ENCODE measurements around the gene TBC1D19. TPM values are rescaled to one million over a fixed set of nuclear protein-coding genes. Genes with fewer than 3 reads are reported as not detected.

TBC1D19 gene
- total and polyA plus RNA-seq, 2 of the 4 experiments (the other 2 are of a cell fraction) = 9.9 to 17.6 TPM

- dilution Hi-C loops (cut with HindIII; ENCODE audit: low sequenced_read_pairs, unreplicated experiment) (no loop called here), in situ Hi-C loops (cut with MboI; ENCODE audit: low sequenced_read_pairs) (loop anchor here (10.0 kb wide), 4 partner anchors 265 to 735 kb away; partner anchors contain the start of gene RBPJ), intact Hi-C loops (cut with micrococcal nuclease) (loop anchor here (1.0 to 10.0 kb wide), 6 partner anchors 261 to 733 kb away; no protein-coding TSS in a partner anchor)
- no peak overlapping the region for H3K4me3 ChIP-seq (ENCODE audit: insufficient read depth, low read depth, low read length)
- no peaks in the 10 kb centered on the region for H3K27me3 ChIP-seq (ENCODE audit: control insufficient read depth, insufficient read depth, low read length)
- no peak overlapping the region for H4K5ac ChIP-seq (ENCODE audit: low read depth, low read length)
- H3K56ac ChIP-seq (ENCODE audit: extremely low read depth, insufficient read depth, low read length) = no peak overlapping the region
- POLR2A ChIA-PET (ENCODE audit: unreplicated experiment) = no interaction called here
- no peaks in the 10 kb centered on the region for H3K79me1 ChIP-seq (ENCODE audit: low read depth in 1 of 2, low read length in 2 of 2)
- no peak overlapping the region for H2AK5ac ChIP-seq (ENCODE audit: low read depth, low read length)
- H3K36me3 ChIP-seq (ENCODE audit: control insufficient read depth, insufficient read depth, low read length) = no peaks in the 10 kb centered on the region
- H3K23ac ChIP-seq (ENCODE audit: low read depth, low read length) = no peak overlapping the region
- H3K4me1 ChIP-seq (ENCODE audit: control insufficient read depth, insufficient read depth, low read length) = peaks cover 3% of the 10 kb centered on the region; the same call in 1 of the 2 replicates
- H2AK9ac ChIP-seq (replicated peaks; ENCODE audit: low read depth, low read length, poor library complexity) = no peak overlapping the region
- H3K9ac ChIP-seq (ENCODE audit: low read depth, low read length) = no peak overlapping the region
- peak overlapping the region; percentile 11 for H2BK5ac ChIP-seq (ENCODE audit: low read depth, low read length, poor library complexity, severe bottlenecking)
- no peak overlapping the region; a peak in 1 of 4 replicates for H4K8ac ChIP-seq (ENCODE audit: low read depth in 2 of 2, low read length in 2 of 2)
- H2BK15ac ChIP-seq (ENCODE audit: low read depth, low read length) = no peak overlapping the region
- TF ChIP-seq, protein P1, sequence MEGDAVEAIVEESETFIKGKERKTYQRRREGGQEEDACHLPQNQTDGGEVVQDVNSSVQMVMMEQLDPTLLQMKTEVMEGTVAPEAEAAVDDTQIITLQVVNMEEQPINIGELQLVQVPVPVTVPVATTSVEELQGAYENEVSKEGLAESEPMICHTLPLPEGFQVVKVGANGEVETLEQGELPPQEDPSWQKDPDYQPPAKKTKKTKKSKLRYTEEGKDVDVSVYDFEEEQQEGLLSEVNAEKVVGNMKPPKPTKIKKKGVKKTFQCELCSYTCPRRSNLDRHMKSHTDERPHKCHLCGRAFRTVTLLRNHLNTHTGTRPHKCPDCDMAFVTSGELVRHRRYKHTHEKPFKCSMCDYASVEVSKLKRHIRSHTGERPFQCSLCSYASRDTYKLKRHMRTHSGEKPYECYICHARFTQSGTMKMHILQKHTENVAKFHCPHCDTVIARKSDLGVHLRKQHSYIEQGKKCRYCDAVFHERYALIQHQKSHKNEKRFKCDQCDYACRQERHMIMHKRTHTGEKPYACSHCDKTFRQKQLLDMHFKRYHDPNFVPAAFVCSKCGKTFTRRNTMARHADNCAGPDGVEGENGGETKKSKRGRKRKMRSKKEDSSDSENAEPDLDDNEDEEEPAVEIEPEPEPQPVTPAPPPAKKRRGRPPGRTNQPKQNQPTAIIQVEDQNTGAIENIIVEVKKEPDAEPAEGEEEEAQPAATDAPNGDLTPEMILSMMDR (conservative IDR thresholded peaks at IDR 0.05; ENCODE audit: low read depth, low read length) = peak; percentile 93
- TF ChIP-seq RFX5 (IDR thresholded peaks at IDR 0.05; ENCODE audit: low read depth, low read length) (no peak), MAZ (IDR thresholded peaks at IDR 0.05; ENCODE audit: borderline replicate concordance, low read depth, low read length) (no peak), SMC3 (IDR thresholded peaks at IDR 0.05; ENCODE audit: low read depth, low read length) (peak; percentile 89), RAD21 (IDR thresholded peaks at IDR 0.05; ENCODE audit: low read length) (peak; percentile 92), POLR2A (IDR thresholded peaks at IDR 0.05; ENCODE audit: low read depth, low read length) (0 out of 2 replicates have a peak, but pooled peaks have one; percentile 30)
- H2BK20ac ChIP-seq (ENCODE audit: low read depth, low read length) = no peak overlapping the region
- no CpG with 5 or more reads among the region's 1 CpG for WGBS, 2 experiments (ENCODE audit: extremely low coverage in 2 of 2, insufficient read length in 1 of 2)
- DNase-seq (peak; percentile 63), ATAC-seq (ENCODE audit: low read depth) (peak; percentile 60)
- BruUV-seq (replicated peaks) = no TSS peak
- H3K18ac ChIP-seq (ENCODE audit: low read depth, low read length) = no peak overlapping the region
- no peak overlapping the region for H3K4me2 ChIP-seq (ENCODE audit: low read depth, low read length)
- CTCF ChIA-PET = interaction anchor here (0.5 to 2.0 kb wide), 5 partner anchors 13 to 545 kb away, joined by 3 to 7 read pairs (median 3); no protein-coding TSS in a partner anchor
- H3K14ac ChIP-seq (replicated peaks; ENCODE audit: low read depth, low read length) = no peak overlapping the region
- no peak overlapping the region for H4K91ac ChIP-seq (ENCODE audit: insufficient read depth, low read depth, low read length)
- H3K9me3 ChIP-seq (ENCODE audit: control insufficient read depth, insufficient read depth, low read length) = no peaks in the 10 kb centered on the region
- no peaks in the 10 kb centered on the region for H4K20me1 ChIP-seq (ENCODE audit: insufficient read depth, low read length)
- H2AFZ ChIP-seq (replicated peaks; ENCODE audit: low read length, poor library complexity) = no peak overlapping the region
- H3K4ac ChIP-seq (ENCODE audit: low read depth, low read length) = no peak overlapping the region; the same call in 1 of the 2 replicates
- peaks cover 7% of the 10 kb centered on the region for H3K9me1 ChIP-seq (ENCODE audit: insufficient read depth, low read length)
- no peak overlapping the region for H2BK120ac ChIP-seq (ENCODE audit: low read depth, low read length)
- H3K27ac ChIP-seq (ENCODE audit: insufficient read depth, low read length) = no peak overlapping the region
Measured at GRCh38 chr4:26719954-26720552, 136.2 kb downstream of the TBC1D19 start.

Data from IMR-90 (cell line).